ENCODE measurements around the gene RAD51AP2.

The RAD51AP2 gene

GRCh38 chr2:17470855-17471641, 47.2 kb downstream of the RAD51AP2 start:
- DNase-seq (ENCODE audit: low read depth in 2 of 2) = no peak

- DNase-seq (ENCODE audit: low read depth in 2 of 2) = no peak
Observed at GRCh38 chr2:17461087-17461475, 57.2 kb downstream of the RAD51AP2 start.
